Heart left ventricle (tissue), 16 donors: ENCODE measurements around the gene GRIFIN. TPM values are rescaled to one million over a fixed set of nuclear protein-coding genes. Genes with fewer than 3 reads are reported as not detected.

Source experiments
- ATAC-seq, 4 donors: fragments of 200-7000 bp; cut with Tn5 transposase; one replicate each; pipeline ENCODE4 v1.9.1; 2020 to 2022; ENCODE audit warnings: moderate library complexity in 4 of 4, mild to moderate bottlenecking in 3 of 4, moderate number of reproducible peaks in 1 of 4
- DNase-seq, 5 donors: peaks; one replicate each; pipeline ENCODE4 v3.0.0-alpha.2; 2020
- H3K27ac ChIP-seq, 12 donors: fragments of 200-600 bp; sonication (generic) in 4 of 12; one replicate each; pipeline versions ENCODE4 v1.5.0 to v1.8.0; 2016 to 2022; ENCODE audit warnings: mild to moderate bottlenecking in 2 of 12
- H3K27me3 ChIP-seq, 9 donors: fragments of 200-600 bp; sonication (generic) in 2 of 9; one replicate each; pipeline versions ENCODE4 v1.5.1 to v1.8.0; 2016 to 2022; ENCODE audit warnings: mild to moderate bottlenecking in 3 of 9
- H3K36me3 ChIP-seq, 9 donors: fragments of 200-600 bp; sonication (generic) in 2 of 9; one replicate each; pipeline versions ENCODE4 v1.5.0 to v1.8.0; 2018 to 2022; ENCODE audit warnings: mild to moderate bottlenecking in 2 of 9
- H3K4me1 ChIP-seq, 12 donors: fragments of 200-600 bp; sonication (generic) in 4 of 12; one replicate each; pipeline versions ENCODE4 v1.5.0 to v1.8.0; 2016 to 2022; ENCODE audit warnings: mild to moderate bottlenecking in 3 of 12
- H3K4me3 ChIP-seq, 12 donors: fragments of 200-600 bp; sonication (generic) in 4 of 12; one replicate each; pipeline versions ENCODE4 v1.5.0 to v1.8.0; 2017 to 2022; ENCODE audit warnings: mild to moderate bottlenecking in 9 of 12, moderate library complexity in 4 of 12
- H3K9me3 ChIP-seq, 12 donors: fragments of 200-600 bp; sonication (generic) in 4 of 12; one replicate each; pipeline versions ENCODE4 v1.5.0 to v1.8.0; 2016 to 2022; ENCODE audit warnings: mild to moderate bottlenecking in 1 of 12
- CTCF ChIP-seq, 12 donors: fragments of 200-600 bp; sonication (generic) in 4 of 12; IDR thresholded peaks; one replicate each; pipeline versions ENCODE4 v1.5.0 to v1.8.0; 2018 to 2022; ENCODE audit warnings: antibody characterized with exemption in 12 of 12, mild to moderate bottlenecking in 5 of 12
- POLR2A ChIP-seq, 2 donors: fragments of 450-650 bp; IDR thresholded peaks; one replicate each; pipeline ENCODE4 v1.6.1; 2017; ENCODE audit warnings: antibody characterized with exemption in 2 of 2, mild to moderate bottlenecking in 2 of 2, moderate library complexity in 2 of 2
- WGBS, 4 donors: extraction: QIAGEN DNeasy Blood & Tissue Kit in 2 of 4; methylation state at CpG; one replicate each; pipeline versions ENCODE4 v1.1.5 to v1.1.7; 2013 to 2018; 5-methylcytosine and 5-hydroxymethylcytosine counted together
- intact Hi-C, 10 donors: fragments of 100-400 bp; cut with DNase I; formaldehyde crosslinking; loops; one replicate each; pipeline versions ENCODE4 v1.11.1 to v1.14.2; 2022
- polyA plus RNA-seq, 2 donors: library from polyadenylated mRNA; stranded (reverse); fragments of 200-250 nt; gene quantifications; one replicate each; pipeline ENCODE4 v1.2.3, GENCODE V29; 2013
- total RNA-seq, 9 donors: library from RNA; depleted of rRNA in 2 of 9; stranded (reverse); fragments of >200 nt in 2 of 9; fragmentation: NEBNext Ultra II Directional in 3 of 9; extraction: Animal tissue kit (Norgen Biotek cat#: 25700) in 3 of 9; gene quantifications; one replicate each; pipeline versions ENCODE4 v1.1.0 to v1.2.4, GENCODE V29; 2016 to 2023
- donor health status: ischemic (EF 13 %, LVEDD 7.1; RV severe dilation, severe dysfunction).
- donor health status: healthy with polysubstance abuse.
- donor health status: DM: no; HTN: yes; CAD: no.
- donor health status: DM: no; HTN: no; CAD: no.
- donor health status: ischemic (EF 25% LVEDD 6.9; RV normal size, moderate dysfunction).
- donor health status: ischemic (EF 25% LVEDD 5.7; RV mildly dilated, moderate dysfunction).
- donor health status: healthy.
- donor health status: DM: yes; HTN: yes; CAD: no.
- donor health status: ischemic (EF 35%, LVEDD 5.7; RV mildly dilated, moderate dysfunction).
- donor health status: nonischemic (EF 11% LVEDD 7.7; RV severe dilation, severe dysfunction).
- donor health status: DM: yes; HTN: yes; CAD: no.
- donor health status: PGD.
- donor health status: ischemic (EF 29% LVEDD 5.4; RV normal size, mild dysfunction).
- donor health status: nonischemic (EF 23%, LVEDD 6.1; RV moderate dilation, normal function).

Gene GRIFIN
- total and polyA plus RNA-seq, 11 donors, result not detected

- WGBS, 4 donors, result 79 to 83% (median 81%) methylated on average over 20 to 21 of the region's 21 CpGs
- H3K4me1 ChIP-seq, result peaks cover 0 to 29% (median 11%) of the 10 kb centered on the region in 12 donors
- H3K4me3 ChIP-seq, result no peak overlapping the region
- TF ChIP-seq CTCF (IDR thresholded peaks at IDR 0.05) (no peak), POLR2A (IDR thresholded peaks at IDR 0.05) (no peak)
- intact Hi-C loops, result loop anchor here in 1 of 10 donors (10.0 kb wide), 1 partner anchor 244 kb away; the partner anchor contains the start of gene AMZ1
- no peak overlapping the region for H3K27ac ChIP-seq
- peaks cover 0 to 15% (median 7%) of the 10 kb centered on the region in 9 donors for H3K36me3 ChIP-seq
- H3K27me3 ChIP-seq, result no peaks in the 10 kb centered on the region
- DNase-seq (no peak), ATAC-seq (no peak)
- no peaks in the 10 kb centered on the region for H3K9me3 ChIP-seq
Observed at GRCh38 chr7:2440608-2441245, 35.5 kb downstream of the GRIFIN start.

- DNase-seq, result no peak
- peak overlapping the region in 3 of 12 donors; percentile 2 to 56 (median 44) for H3K27ac ChIP-seq
Observed at GRCh38 chr7:2438775-2439174, 37.4 kb downstream of the GRIFIN start.

GRCh38 chr7:2438186-2438585 lies 38.0 kb downstream of the GRIFIN start:
- Histone ChIP-seq H3K27me3 (no peaks in the 10 kb centered on the region), H3K4me1 (peaks cover 0 to 25% (median 10%) of the 10 kb centered on the region in 12 donors), H3K4me3 (no peak overlapping the region), H3K27ac (peak overlapping the region in 4 of 12 donors; percentile 2 to 56 (median 26)), H3K9me3 (no peaks in the 10 kb centered on the region), H3K36me3 (peaks cover 0 to 36% (median 29%) of the 10 kb centered on the region in 9 donors)
- TF ChIP-seq POLR2A (IDR thresholded peaks at IDR 0.05), result no peak
- TF ChIP-seq CTCF (IDR thresholded peaks at IDR 0.05), result no peak
- peak; percentile 68 to 76 (median 71) for ATAC-seq
- peak in 1 of 5 donors; percentile 59 for DNase-seq
- 39 to 82% (median 75%) methylated on average over 7 of the region's 7 CpGs for WGBS, 4 donors
- intact Hi-C loops, result no loop called here

More at GRCh38 chr7:2438775-2439174, 37.4 kb downstream of the GRIFIN start:
- no peak for TF ChIP-seq CTCF (IDR thresholded peaks at IDR 0.05)
- no peak for TF ChIP-seq POLR2A (IDR thresholded peaks at IDR 0.05)
- H3K4me3 ChIP-seq, result no peak overlapping the region
- H3K36me3 ChIP-seq, result peaks cover 0 to 30% (median 24%) of the 10 kb centered on the region in 9 donors
- intact Hi-C loops, result no loop called here
- peaks cover 0 to 25% (median 10%) of the 10 kb centered on the region in 12 donors for H3K4me1 ChIP-seq
- ATAC-seq, result no peak
- no peaks in the 10 kb centered on the region for H3K9me3 ChIP-seq
- no peaks in the 10 kb centered on the region for H3K27me3 ChIP-seq
- WGBS, 4 donors, result 90 to 94% (median 92%) methylated on average over 13 of the region's 13 CpGs

- H3K4me3 ChIP-seq, result no peak overlapping the region
- ATAC-seq (no peak), DNase-seq (no peak)
- no peaks in the 10 kb centered on the region for H3K9me3 ChIP-seq
- TF ChIP-seq CTCF (IDR thresholded peaks at IDR 0.05) (no peak), POLR2A (IDR thresholded peaks at IDR 0.05) (no peak)
- intact Hi-C loops, result no loop called here
- H3K36me3 ChIP-seq, result peaks cover 0 to 42% (median 34%) of the 10 kb centered on the region in 9 donors
- no peaks in the 10 kb centered on the region for H3K27me3 ChIP-seq
- peak overlapping the region in 2 of 12 donors; percentile 5 to 46 for H3K27ac ChIP-seq
- H3K4me1 ChIP-seq, result peaks cover 0 to 25% (median 10%) of the 10 kb centered on the region in 12 donors
- 75 to 90% (median 85%) methylated on average over 16 of the region's 16 CpGs for WGBS, 4 donors
Observed at GRCh38 chr7:2437537-2438148, 38.6 kb downstream of the GRIFIN start.
